SH-SY5Y (cell line): Measurements from ENCODE around the gene HEXD.

ENCODE experiments used
- GATA2 ChIP-seq: IDR thresholded peaks from 2 replicates; pipeline ENCODE4 v1.6.1; 2011; ENCODE audit warnings: mild to moderate bottlenecking, low read depth, low read length
- GATA3 ChIP-seq: IDR thresholded peaks from 2 replicates; pipeline ENCODE4 v1.6.1; 2011; ENCODE audit warnings: low read depth, mild to moderate bottlenecking, low read length, moderate library complexity

- TF ChIP-seq GATA2 (no peak), GATA3 (no peak)
These were observed 72.5 kb downstream of the HEXD start for GRCh38 chr17:82490512-82491195.
